ENCODE data around the gene PAX6. TPM values are rescaled to one million over a fixed set of nuclear protein-coding genes. Genes with fewer than 3 reads are reported as not detected.

Gene PAX6
- total RNA-seq, 1 donor from 2014 or later: 2.7 TPM

- Mint-ChIP-seq H3K36me3 (ENCODE audit: low read depth, unreplicated experiment) (peaks cover 9% of the 10 kb centered on the region), H3K9me3 (ENCODE audit: unreplicated experiment) (no peaks in the 10 kb centered on the region), H3K27me3 (ENCODE audit: unreplicated experiment) (no peaks in the 10 kb centered on the region)
Observed at GRCh38 chr11:31740131-31740530, 71.0 kb downstream of the PAX6 start.

More at GRCh38 chr11:31740131-31740530, 71.0 kb downstream of the PAX6 start:
- no peaks in the 10 kb centered on the region for H3K4me1 Mint-ChIP-seq (ENCODE audit: unreplicated experiment)
- no peak overlapping the region for H3K27ac Mint-ChIP-seq (ENCODE audit: unreplicated experiment)
- no peak overlapping the region for H3K4me3 Mint-ChIP-seq (ENCODE audit: unreplicated experiment)
- DNase-seq (ENCODE audit: low spot score): no peak
- TF ChIP-seq, protein P1, sequence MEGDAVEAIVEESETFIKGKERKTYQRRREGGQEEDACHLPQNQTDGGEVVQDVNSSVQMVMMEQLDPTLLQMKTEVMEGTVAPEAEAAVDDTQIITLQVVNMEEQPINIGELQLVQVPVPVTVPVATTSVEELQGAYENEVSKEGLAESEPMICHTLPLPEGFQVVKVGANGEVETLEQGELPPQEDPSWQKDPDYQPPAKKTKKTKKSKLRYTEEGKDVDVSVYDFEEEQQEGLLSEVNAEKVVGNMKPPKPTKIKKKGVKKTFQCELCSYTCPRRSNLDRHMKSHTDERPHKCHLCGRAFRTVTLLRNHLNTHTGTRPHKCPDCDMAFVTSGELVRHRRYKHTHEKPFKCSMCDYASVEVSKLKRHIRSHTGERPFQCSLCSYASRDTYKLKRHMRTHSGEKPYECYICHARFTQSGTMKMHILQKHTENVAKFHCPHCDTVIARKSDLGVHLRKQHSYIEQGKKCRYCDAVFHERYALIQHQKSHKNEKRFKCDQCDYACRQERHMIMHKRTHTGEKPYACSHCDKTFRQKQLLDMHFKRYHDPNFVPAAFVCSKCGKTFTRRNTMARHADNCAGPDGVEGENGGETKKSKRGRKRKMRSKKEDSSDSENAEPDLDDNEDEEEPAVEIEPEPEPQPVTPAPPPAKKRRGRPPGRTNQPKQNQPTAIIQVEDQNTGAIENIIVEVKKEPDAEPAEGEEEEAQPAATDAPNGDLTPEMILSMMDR (IDR thresholded peaks at IDR 0.05; ENCODE audit: unreplicated experiment): no peak

All from endothelial cell (in vitro differentiated cells).